Measurements from ENCODE around the gene HOXB3.
"Not testable (repeated sequence)": the region's sequence is repeated elsewhere in the genome, so short reads cannot be mapped to it uniquely, and the experiment has no call there.

DNA sequence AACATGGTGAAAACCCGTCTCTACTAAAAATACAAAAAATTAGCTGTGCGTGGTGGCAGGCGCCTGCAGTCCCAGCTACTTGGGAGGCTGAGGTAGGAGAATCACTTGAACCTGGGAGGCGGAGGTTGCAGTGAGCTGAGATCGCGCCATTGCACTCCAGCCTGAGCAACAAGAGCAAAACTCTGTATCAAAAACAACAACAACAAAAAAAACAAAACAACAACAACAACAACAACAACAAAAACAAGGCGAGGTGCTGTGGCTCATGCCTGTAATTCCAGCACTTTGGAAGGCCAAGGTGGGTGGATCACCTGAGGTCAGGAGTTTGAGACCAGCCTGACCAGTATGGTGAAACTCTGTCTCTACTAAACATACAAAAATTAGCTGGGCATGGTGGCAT lies 80.3 kb downstream of the HOXB3 start:
- TF ChIP-seq, protein P1, sequence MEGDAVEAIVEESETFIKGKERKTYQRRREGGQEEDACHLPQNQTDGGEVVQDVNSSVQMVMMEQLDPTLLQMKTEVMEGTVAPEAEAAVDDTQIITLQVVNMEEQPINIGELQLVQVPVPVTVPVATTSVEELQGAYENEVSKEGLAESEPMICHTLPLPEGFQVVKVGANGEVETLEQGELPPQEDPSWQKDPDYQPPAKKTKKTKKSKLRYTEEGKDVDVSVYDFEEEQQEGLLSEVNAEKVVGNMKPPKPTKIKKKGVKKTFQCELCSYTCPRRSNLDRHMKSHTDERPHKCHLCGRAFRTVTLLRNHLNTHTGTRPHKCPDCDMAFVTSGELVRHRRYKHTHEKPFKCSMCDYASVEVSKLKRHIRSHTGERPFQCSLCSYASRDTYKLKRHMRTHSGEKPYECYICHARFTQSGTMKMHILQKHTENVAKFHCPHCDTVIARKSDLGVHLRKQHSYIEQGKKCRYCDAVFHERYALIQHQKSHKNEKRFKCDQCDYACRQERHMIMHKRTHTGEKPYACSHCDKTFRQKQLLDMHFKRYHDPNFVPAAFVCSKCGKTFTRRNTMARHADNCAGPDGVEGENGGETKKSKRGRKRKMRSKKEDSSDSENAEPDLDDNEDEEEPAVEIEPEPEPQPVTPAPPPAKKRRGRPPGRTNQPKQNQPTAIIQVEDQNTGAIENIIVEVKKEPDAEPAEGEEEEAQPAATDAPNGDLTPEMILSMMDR (IDR thresholded peaks at IDR 0.05 in 4 of 5, conservative IDR thresholded peaks at IDR 0.05 in 1 of 5) = not testable (repeated sequence)
- not testable (repeated sequence) for TF ChIP-seq POLR2A (IDR thresholded peaks at IDR 0.05)

All from gastrocnemius medialis (tissue), 4 donors.